NCI-H2227 treated with DMSO at 0.1 percent for 48 hours (cell line): ENCODE data around the gene TICAM1.
"Not testable (repeated sequence)": the region's sequence is repeated elsewhere in the genome, so short reads cannot be mapped to it uniquely, and the experiment has no call there.

Experiments
- DNase-seq: peaks from one replicate; lab custom pipeline; 2025; lab: John Stamatoyannopoulos, UW

TICAM1 gene

DNA sequence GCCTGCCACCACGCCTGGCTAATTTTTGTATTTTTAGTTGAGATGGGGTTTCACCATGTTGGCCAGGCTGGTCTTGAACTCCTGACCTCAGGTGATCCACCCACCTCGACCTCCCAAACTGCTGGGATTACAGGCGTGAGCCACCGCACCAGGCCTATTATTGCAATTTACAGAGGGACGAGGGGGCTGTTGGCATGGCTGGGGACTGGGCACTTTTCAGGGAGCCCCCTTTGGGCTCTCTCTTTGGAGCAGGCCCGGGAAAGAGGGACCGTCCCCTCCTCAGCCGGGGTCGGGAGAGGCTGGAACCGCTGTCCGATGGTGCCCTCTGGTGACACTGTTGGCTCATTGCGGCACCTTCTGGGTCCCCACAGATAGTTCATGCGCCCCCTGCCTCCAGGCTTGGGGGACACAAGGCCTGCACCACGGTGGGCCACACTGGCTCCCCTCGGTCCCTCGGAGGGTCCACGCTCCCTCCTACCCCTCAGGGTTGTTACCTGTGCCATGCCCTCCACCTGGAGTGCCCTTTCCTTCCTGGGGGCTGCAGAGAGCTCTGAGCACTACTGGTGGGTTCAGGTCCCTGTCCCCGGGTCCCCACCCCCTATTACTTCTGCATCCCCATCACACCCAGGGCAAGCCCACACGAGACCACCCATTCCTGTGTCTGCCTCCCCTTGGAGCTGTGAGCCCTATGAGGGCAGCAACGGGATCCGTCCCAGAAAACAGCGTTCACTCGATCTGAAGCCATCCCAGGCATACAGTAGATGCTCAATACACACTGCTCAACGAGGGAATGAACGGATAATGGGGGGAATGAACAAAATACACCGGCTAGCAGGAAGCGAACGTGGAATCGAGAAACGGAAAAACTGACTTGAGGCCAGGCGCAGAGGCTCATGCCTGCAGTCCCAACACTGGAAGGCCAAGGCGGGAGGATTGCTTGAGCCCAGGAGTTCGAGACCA lies 27.5 kb downstream of the TICAM1 start:
- DNase-seq = peak; percentile 15

DNA sequence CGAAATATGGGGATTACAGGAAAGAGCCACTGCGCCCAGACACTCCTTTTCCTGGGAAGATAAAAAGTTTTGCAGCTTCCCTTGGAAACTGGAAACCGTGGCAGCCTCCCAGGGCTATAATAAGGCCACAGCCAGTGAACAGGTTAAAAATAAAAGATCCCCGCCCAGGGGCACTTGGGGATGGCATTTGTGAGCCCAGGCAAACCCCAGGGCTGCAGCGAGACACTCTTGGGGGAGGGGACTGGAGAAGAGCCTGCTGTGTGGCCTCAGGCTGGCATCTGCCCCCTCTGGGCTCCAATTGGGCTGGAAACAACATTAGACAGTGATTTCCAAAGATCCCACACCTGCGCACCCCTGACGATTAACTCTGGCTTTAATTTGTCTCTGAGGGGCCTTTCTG lies 28.8 kb downstream of the TICAM1 start:
- no peak for DNase-seq

DNA sequence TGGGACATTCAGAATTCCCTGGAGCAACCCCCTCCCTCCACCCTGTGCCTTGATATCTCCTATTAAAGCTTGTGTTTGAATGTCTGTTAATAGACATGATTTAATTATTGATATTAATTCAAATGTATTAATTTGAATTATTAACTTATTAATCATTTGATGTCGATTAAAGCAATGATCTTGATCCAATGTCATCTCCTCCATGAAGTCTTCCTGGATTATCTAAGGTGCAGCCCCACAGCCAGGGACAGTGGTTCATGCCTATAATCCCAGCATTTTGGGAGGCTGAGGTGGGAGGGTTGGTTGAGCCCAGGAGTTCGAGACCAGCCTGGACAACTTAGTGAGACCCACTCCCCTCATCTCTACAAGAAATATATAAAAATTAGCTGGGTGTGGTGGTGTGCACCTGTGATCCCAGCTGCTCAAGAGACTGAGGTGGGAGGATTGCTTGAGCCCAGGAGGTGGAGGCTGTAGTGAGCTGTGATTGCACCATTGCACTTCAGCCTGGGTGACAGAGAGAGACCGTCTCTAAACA lies 30.4 kb downstream of the TICAM1 start:
- no peak for DNase-seq

- no peak for DNase-seq
Measured at GRCh38 chr19:4800591-4801081, 30.9 kb downstream of the TICAM1 start.

DNA sequence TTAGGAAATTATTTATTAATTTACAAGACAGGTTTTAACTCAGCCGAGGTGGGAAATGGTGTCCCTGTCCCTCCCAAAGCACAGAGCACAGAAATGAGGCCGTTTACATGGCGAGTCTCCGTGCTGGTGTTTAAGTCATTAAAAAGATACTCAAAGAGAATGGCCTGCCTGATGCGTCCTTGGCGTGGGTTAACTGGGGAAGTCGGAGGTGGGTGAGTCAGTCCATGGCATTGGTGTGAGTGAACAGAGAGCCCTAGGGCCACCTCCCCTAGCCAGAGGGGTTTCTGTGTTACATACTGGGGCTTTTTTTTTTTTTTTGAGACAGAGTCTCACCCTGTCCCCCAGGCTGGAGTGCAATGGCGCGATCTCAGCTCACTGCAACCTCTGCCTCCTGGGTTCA lies 36.1 kb downstream of the TICAM1 start:
- no peak for DNase-seq

DNA sequence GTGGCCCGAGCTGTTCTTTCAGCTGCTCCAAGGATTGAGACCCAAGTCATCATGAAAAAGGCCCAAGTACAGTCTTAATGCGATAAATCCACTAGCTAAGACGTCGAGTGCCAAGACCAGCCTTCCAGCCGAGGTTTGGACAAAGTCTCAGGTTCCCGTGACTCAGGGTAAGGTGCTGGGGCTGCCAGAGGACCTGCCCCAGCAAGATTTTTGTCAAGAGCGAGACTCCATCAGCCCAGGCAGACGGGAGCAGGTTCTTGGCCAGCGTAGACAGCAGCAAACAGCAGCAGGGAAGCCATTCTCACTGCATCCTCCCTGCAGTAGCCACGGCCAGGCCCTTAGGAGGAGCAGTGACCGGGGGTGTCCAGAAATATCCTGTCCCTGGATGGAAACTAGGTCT lies 36.5 kb downstream of the TICAM1 start:
- DNase-seq = no peak

GRCh38 chr19:4793278-4793677 lies 38.2 kb downstream of the TICAM1 start:
- DNase-seq = not testable (repeated sequence)

GRCh38 chr19:4792866-4793195 lies 38.7 kb downstream of the TICAM1 start:
- DNase-seq = not testable (repeated sequence)

DNA sequence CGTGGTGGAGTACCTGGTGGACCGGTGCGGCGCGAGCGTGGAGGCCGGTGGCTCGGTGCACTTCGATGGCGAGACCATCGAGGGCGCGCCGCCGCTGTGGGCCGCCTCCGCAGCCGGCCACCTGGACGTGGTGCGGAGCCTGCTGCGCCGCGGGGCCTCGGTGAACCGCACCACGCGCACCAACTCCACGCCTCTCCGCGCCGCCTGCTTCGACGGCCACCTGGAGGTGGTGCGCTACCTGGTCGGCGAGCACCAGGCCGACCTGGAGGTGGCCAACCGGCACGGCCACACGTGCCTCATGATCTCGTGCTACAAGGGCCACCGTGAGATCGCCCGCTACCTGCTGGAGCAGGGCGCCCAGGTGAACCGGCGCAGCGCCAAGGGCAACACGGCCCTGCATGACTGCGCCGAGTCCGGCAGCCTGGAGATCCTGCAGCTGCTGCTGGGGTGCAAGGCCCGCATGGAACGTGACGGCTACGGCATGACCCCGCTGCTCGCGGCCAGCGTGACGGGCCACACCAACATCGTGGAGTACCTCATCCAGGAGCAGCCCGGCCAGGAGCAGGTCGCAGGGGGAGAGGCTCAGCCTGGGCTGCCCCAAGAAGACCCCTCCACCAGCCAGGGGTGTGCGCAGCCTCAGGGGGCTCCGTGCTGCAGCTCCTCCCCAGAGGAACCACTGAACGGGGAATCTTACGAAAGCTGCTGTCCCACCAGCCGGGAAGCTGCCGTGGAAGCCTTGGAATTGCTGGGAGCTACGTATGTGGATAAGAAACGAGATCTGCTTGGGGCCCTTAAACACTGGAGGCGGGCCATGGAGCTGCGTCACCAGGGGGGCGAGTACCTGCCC lies 39.3 kb downstream of the TICAM1 start:
- DNase-seq = not testable (repeated sequence)

DNA sequence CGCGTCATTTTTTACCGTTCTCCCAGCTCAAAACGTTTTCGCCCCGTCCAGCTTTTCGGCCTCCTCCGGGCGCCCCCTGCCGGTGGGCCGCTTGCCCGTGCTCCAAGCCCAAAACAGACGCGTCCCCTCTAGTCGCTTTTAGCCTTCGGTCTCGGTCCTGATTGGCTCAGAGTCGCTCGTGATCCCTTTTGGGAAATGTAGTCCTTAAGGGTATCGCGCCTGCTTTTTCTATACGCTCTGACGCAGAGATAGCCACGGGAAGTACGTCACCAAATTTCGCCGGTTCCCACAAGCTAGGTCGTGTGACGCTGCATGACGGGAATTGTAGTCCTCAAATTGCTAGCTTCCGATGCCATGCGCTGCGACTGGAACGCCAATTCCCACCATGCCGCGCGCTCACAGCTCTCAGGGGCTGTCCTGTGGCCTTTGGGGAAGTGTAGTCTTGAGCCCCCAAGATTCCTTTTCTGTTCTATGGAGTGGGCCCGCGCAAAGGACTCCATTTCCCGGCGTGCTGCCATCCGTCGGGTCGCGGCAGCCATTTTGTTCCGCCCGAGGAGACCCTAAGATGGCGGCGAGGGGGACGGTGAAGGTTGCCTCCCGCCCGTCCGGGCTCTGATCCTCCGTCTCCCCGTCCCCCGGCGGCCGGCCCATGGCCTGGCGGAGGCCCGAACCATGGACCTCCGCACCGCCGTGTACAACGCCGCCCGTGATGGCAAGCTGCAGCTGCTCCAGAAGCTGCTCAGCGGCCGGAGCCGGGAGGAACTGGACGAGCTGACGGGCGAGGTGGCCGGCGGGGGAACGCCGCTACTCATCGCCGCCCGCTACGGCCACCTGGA lies 40.1 kb downstream of the TICAM1 start, which contains the start of gene FEM1A:
FEM1A (plus strand) TSS at position 552 of the 836 bp plus-strand sequence; CDS start at position 673, 121 bp downstream.
- peak; percentile 97 for DNase-seq

DNA sequence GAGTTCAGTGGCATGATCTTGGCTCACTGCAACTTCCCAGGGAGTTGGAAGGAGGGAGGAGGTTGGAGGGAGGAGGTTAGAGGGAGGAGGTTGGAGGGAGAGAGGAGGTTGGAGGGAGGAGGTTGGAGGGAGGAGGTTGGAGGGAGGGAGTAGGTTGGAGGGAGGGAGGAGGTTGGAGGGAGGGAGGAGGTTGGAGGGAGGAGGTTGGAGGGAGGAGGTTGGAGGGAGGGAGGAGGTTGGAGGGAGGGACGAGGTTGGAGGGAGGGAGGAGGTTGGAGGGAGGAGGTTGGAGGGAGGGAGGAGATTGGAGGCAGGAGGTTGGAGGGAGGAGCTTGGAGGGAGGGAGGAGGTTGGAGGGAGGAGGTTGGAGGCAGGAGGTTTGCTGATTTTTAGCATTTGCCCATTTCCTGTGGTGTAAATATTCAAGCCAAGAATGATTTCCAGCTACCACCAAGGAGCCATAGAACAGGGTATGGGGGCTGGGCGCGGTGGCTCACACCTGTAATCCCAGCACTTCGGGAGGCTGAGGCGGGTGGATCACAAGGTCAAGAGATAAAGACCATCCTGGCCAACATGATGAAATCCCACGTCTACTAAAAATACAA lies 45.0 kb downstream of the TICAM1 start:
- not testable (repeated sequence) for DNase-seq

GRCh38 chr19:4781801-4782200 lies 49.7 kb downstream of the TICAM1 start:
- DNase-seq = no peak

DNA sequence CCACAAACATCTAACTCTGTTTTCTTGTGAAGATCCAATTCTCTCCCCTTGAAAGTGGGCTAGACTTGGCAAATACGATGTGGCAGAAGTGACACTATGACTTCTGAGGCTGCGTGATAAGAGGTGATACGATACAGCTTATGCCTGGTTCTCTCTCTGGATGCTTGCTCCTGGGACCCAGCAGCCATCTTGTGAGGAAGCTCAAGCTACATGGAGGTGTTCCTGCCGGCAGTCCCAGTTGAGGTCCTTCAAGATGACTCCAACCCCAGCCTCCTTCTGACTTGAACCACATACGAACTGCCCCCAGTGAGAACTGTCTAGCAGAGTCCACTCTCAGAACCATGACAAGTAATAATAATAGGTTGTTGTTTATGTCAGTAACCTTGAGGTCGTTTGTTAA lies 50.7 kb downstream of the TICAM1 start:
- DNase-seq = no peak

GRCh38 chr19:4778124-4778523 lies 53.4 kb downstream of the TICAM1 start:
- DNase-seq = not testable (repeated sequence)

DNA sequence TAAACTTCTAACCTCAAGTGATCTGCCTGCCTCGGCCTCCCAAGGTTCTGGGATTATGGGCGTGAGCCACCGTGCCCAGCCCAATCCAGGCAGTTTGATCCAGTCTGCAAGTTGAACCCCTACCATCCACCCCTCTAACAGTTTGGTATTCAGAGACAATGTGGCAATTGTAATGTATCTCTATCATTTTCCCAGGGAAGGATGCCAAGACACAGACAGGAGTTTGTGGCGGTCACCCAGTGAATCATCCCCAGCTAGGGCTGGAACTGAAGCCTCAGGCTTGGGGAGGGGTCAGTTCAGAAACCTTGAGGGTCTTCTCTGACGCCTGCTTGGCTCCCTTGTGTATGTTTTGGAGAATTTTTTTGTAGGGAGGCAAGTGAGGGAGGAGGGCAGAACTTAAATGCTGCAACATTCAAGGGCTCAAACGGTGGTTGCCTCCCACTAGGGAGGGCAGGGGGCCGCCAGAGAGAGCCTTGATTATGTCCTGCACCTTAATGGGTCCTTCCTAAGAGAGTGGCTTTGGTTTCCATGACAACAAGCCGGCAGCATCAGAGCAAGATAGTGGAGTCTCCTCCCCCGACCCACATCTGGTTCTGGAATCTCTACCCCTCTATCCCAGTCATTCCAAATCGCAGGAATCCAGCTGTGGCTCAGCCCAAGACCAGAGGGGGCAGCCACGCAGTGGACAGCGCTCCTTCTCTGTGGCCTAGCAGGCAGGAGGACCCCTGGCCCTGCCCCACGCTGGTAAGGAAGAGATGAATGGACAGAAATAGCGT lies 54.9 kb downstream of the TICAM1 start:
- DNase-seq = peak; percentile 47

- DNase-seq = no peak
Measured at GRCh38 chr19:4775627-4776152, 55.8 kb downstream of the TICAM1 start.

- DNase-seq = no peak
Measured at GRCh38 chr19:4774136-4774535, 57.4 kb downstream of the TICAM1 start.

DNA sequence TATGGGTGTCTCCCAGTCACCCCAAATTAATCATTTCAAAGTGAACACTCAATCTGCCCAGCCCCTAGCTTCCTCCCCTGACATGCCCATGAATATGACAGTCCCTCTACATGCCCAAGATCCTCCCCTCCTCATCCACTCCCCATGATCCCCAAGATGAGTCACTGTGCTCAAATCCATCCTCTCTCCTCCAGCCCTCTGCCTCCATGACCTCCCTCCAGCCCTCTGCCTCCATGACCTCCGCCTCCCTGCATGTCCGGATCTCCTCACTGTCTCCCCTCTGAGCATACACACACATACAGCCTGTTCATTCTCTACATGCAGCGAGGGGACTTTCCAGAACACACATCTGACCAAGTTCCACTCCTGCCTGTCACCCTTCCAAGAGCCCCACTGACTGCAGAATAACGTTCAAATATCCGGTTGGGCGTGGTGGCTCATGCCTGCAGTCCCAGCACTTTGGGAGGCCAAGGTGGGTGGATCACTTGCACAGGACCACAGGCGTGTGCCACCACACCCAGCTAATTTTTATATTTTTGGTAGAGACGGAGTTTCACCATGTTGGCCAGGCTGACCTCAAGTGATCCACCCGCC lies 58.4 kb downstream of the TICAM1 start:
- DNase-seq = no peak

DNA sequence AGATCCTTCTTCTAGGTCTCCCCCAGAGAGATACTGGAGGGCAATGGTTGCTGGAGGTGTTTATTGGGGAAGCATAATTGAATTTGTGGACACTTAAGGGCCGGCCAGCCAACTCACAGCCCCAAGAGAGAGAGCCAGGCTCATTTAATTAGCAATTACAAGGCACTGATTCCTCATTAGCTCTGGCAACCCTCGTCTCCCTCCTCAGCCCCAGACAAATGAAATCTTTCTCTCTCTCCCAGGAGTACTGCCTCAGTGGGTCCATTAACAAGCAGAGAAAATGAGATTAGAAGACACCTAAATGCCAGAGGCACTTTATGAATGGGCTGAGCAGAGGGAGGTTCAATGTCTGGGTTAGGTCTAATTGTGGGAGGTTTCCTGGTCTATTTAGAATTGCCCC lies 58.9 kb downstream of the TICAM1 start:
- DNase-seq = peak; percentile 22
